Body of pancreas (tissue), 4 donors: ENCODE measurements around the gene KIF17. TPM values are rescaled to one million over a fixed set of nuclear protein-coding genes. Genes with fewer than 3 reads are reported as not detected.

Experiments
- ATAC-seq: fragments of 150-250 bp; one replicate; pipeline ENCODE4 v1.9.1; 2016
- DNase-seq, 4 donors: peaks; one replicate each; pipeline ENCODE4 v3.0.0-alpha.2; 2019
- H3K27ac ChIP-seq, 4 donors: fragments of 200-600 bp; sonication (generic); 1 replicate in 3 of 4; 2 replicates in 1 of 4; pipeline versions ENCODE4 v1.5.1 to v1.6.1; 2016 to 2019; ENCODE audit warnings: mild to moderate bottlenecking in 1 of 4, mixed read lengths in 1 of 4, moderate library complexity in 1 of 4
- H3K27me3 ChIP-seq, 2 donors: fragments of 200-600 bp; sonication (generic); one replicate each; pipeline ENCODE4 v1.6.0; 2016; ENCODE audit warnings: mild to moderate bottlenecking in 1 of 2
- H3K36me3 ChIP-seq, 2 donors: fragments of 200-600 bp; sonication (generic); replicated peaks in 1 of 2; 2 replicates each; pipeline ENCODE4 v1.5.1; 2016; ENCODE audit warnings: low read depth in 2 of 2; ENCODE audit not compliant: insufficient read depth in 1 of 2
- H3K4me1 ChIP-seq: fragments of 200-600 bp; sonication (generic); one replicate; pipeline ENCODE4 v1.6.0; 2016
- H3K4me3 ChIP-seq, 2 donors: fragments of 200-600 bp; sonication (generic); 1 replicate in 1 of 2; 2 replicates in 1 of 2; pipeline ENCODE4 v1.5.1; 2016 to 2019
- H3K9me3 ChIP-seq, 3 donors: fragments of 200-600 bp; sonication (generic); 1 replicate in 2 of 3; 2 replicates in 1 of 3; pipeline ENCODE4 v1.5.1; 2016
- CTCF ChIP-seq, 7 experiments: fragments of 450-650 bp in 4 of 7; fragments of 200-600 bp in 3 of 7; sonication (generic) in 3 of 7; IDR thresholded peaks; one replicate each; pipeline ENCODE4 v1.5.1; 2016 to 2019; ENCODE audit warnings: antibody characterized with exemption in 7 of 7
- POLR2A ChIP-seq, 3 donors: fragments of 450-650 bp; IDR thresholded peaks; one replicate each; pipeline ENCODE4 v1.6.1; 2016; ENCODE audit warnings: antibody characterized with exemption in 3 of 3, mild to moderate bottlenecking in 2 of 3
- WGBS, 2 donors: methylation state at CpG; one replicate each; pipeline ENCODE4 v1.1.5; 2017; 5-methylcytosine and 5-hydroxymethylcytosine counted together
- intact Hi-C: fragments of 100-400 bp; cut with DNase I; formaldehyde crosslinking; loops from one replicate; pipeline ENCODE4 v1.15.1; 2023
- total RNA-seq, 2 donors: library from RNA; depleted of rRNA; stranded (reverse); fragments of >200 nt; gene quantifications; one replicate each; pipeline ENCODE4 v1.1.0, GENCODE V29; 2016

Gene KIF17
- total RNA-seq, 2 donors from 2014 or later: 1.8 TPM; not detected in 1

GRCh38 chr1:20616847-20617487, 100.8 kb downstream of the KIF17 start:
- TF ChIP-seq CTCF (IDR thresholded peaks at IDR 0.05) (no peak), POLR2A (IDR thresholded peaks at IDR 0.05) (no peak)
- H3K4me1 ChIP-seq: no peaks in the 10 kb centered on the region
- intact Hi-C loops: no loop called here
- ATAC-seq (no peak), DNase-seq (no peak)
- 52 to 61% methylated on average over 3 of the region's 3 CpGs for WGBS, 2 donors
- H3K36me3 ChIP-seq: no peaks in the 10 kb centered on the region
- H3K27me3 ChIP-seq: no peaks in the 10 kb centered on the region
- H3K4me3 ChIP-seq: no peak overlapping the region
- H3K27ac ChIP-seq: no peak overlapping the region
- no peaks in the 10 kb centered on the region for H3K9me3 ChIP-seq

- no peaks in the 10 kb centered on the region for H3K27me3 ChIP-seq
- no peaks in the 10 kb centered on the region for H3K36me3 ChIP-seq
- H3K4me3 ChIP-seq: no peak overlapping the region
- H3K4me1 ChIP-seq: no peaks in the 10 kb centered on the region
- WGBS, 2 donors: 43 to 45% methylated on average over 17 to 20 of the region's 20 CpGs
- DNase-seq: no peak
- no peaks in the 10 kb centered on the region for H3K9me3 ChIP-seq
- ATAC-seq: no peak
- no peak for TF ChIP-seq CTCF (IDR thresholded peaks at IDR 0.05)
- no peak for TF ChIP-seq POLR2A (IDR thresholded peaks at IDR 0.05)
- H3K27ac ChIP-seq: no peak overlapping the region
- intact Hi-C loops: no loop called here
Measured at GRCh38 chr1:20615946-20616846, 101.6 kb downstream of the KIF17 start.

GRCh38 chr1:20614131-20614579, 103.7 kb downstream of the KIF17 start:
- no peak for DNase-seq
- H3K27me3 ChIP-seq: no peaks in the 10 kb centered on the region
- no peaks in the 10 kb centered on the region for H3K36me3 ChIP-seq
- intact Hi-C loops: no loop called here
- no peak overlapping the region for H3K4me3 ChIP-seq
- ATAC-seq: no peak
- H3K27ac ChIP-seq: no peak overlapping the region
- 62 to 72% methylated on average over 3 of the region's 3 CpGs for WGBS, 2 donors
- H3K4me1 ChIP-seq: no peaks in the 10 kb centered on the region
- H3K9me3 ChIP-seq: no peaks in the 10 kb centered on the region
- no peak for TF ChIP-seq CTCF (IDR thresholded peaks at IDR 0.05)

Other genes with a start within 250 kb of the KIF17 start
- 1 to 10 TPM; 5.3 to 5.4 TPM for gene CAMK2N1, start 231.8 kb downstream of the KIF17 start, total RNA-seq
- gene MUL1, start 209.9 kb downstream of the KIF17 start, total RNA-seq: 10 to 100 TPM; 18.7 to 20.4 TPM
- gene FAM43B, start 165.4 kb downstream of the KIF17 start, total RNA-seq: 1 to 10 TPM in 1 of 2 donors, under 1 TPM in 1; 0.26 to 3.6 TPM
- not detected for gene CDA, start 128.9 kb downstream of the KIF17 start, total RNA-seq
- 10 to 100 TPM; 40.9 to 67.5 TPM for gene PINK1, start 84.5 kb downstream of the KIF17 start, total RNA-seq
- 100 to 1,000 TPM in 1 of 2 donors, 10 to 100 TPM in 1; 76.8 to 114 TPM for gene DDOST, start 56.6 kb downstream of the KIF17 start, total RNA-seq
- not detected for gene SH2D5, start 14.7 kb upstream of the KIF17 start, total RNA-seq
- 100 to 1,000 TPM in 1 of 2 donors, 10 to 100 TPM in 1; 90.8 to 201 TPM for gene HP1BP3, start 69.3 kb upstream of the KIF17 start, total RNA-seq